Measurements from ENCODE around the gene SYTL5.
A peak's percentile ranks its signal among the peaks of the same experiment; 100 is the strongest.

SYTL5 gene

DNA sequence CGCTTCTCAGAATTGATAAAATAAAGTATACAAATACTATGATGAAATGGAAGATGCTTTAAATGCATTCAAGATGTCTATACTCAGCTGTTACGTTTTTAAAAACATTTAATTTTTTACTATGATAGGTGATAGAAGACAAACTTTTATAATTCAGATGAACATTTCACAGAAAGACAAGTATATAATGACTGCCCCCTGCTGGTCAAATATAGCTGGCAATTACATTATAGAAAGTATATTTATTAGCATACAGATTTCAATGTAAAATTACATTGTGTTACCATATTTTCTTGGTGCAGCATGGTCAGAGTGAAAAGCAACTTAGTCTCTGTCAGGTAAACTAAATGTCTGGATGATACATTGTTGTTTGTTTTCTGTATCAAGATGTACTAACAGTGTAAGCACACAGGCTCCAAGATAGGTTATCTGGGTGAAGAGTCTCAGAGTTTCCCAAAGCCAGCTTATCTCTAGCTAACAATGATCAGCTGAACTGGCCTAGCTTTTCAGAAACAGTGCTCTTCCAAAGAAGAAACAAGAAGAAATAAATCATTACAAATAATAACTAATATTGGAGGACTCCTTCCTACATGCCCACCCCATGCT is 160.2 kb downstream of the SYTL5 start:
- no peak overlapping the region for H3K4me3 ChIP-seq (IDR thresholded peaks at IDR 0.05; ENCODE audit: insufficient read depth, low read depth, low read length)
- no peaks in the 10 kb centered on the region for H3K27me3 ChIP-seq (ENCODE audit: insufficient read depth, low read depth)
- no peak overlapping the region for H2AFZ ChIP-seq (ENCODE audit: low read depth)
- no peak overlapping the region for H3K27ac ChIP-seq
- H3K36me3 ChIP-seq (ENCODE audit: insufficient read depth) = no peaks in the 10 kb centered on the region
- TF ChIP-seq, protein P1, sequence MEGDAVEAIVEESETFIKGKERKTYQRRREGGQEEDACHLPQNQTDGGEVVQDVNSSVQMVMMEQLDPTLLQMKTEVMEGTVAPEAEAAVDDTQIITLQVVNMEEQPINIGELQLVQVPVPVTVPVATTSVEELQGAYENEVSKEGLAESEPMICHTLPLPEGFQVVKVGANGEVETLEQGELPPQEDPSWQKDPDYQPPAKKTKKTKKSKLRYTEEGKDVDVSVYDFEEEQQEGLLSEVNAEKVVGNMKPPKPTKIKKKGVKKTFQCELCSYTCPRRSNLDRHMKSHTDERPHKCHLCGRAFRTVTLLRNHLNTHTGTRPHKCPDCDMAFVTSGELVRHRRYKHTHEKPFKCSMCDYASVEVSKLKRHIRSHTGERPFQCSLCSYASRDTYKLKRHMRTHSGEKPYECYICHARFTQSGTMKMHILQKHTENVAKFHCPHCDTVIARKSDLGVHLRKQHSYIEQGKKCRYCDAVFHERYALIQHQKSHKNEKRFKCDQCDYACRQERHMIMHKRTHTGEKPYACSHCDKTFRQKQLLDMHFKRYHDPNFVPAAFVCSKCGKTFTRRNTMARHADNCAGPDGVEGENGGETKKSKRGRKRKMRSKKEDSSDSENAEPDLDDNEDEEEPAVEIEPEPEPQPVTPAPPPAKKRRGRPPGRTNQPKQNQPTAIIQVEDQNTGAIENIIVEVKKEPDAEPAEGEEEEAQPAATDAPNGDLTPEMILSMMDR (conservative IDR thresholded peaks at IDR 0.05; ENCODE audit: low read depth, low read length) = peak; percentile 74
- no peaks in the 10 kb centered on the region for H4K20me1 ChIP-seq (ENCODE audit: insufficient read depth)
- H3K9ac ChIP-seq = no peak overlapping the region
- no peak overlapping the region for H3K4me2 ChIP-seq
- no peaks in the 10 kb centered on the region for H3K4me1 ChIP-seq (ENCODE audit: low read depth, poor library complexity, severe bottlenecking)
- H3K79me2 ChIP-seq (ENCODE audit: insufficient read depth, low read depth) = no peaks in the 10 kb centered on the region

DNA sequence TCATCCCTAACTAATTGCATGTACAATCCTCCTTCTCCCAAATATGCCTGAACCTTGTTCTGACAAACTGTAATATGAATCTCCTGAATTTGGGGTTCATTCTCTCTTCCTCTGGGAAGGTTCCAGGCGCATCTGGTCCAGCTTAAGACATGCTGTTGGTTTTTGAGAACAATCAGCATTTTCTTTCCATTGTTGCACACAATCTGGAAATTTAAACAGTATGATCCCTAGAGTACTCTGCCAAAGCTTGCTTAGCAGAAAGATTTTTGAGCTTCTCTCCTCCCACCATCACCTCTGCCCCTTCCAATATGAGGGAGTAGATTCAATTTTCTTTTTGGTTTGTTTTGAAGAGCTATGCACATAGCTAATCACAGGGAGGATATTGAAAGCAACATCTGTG is 164.2 kb downstream of the SYTL5 start:
- H3K4me1 ChIP-seq (ENCODE audit: low read depth, poor library complexity, severe bottlenecking) = no peaks in the 10 kb centered on the region
- no peak overlapping the region for H3K4me3 ChIP-seq (IDR thresholded peaks at IDR 0.05; ENCODE audit: insufficient read depth, low read depth, low read length)
- TF ChIP-seq, protein P1 (conservative IDR thresholded peaks at IDR 0.05; ENCODE audit: low read depth, low read length) = no peak
- H3K36me3 ChIP-seq (ENCODE audit: insufficient read depth) = no peaks in the 10 kb centered on the region
- no peaks in the 10 kb centered on the region for H3K27me3 ChIP-seq (ENCODE audit: insufficient read depth, low read depth)
- H3K27ac ChIP-seq = no peak overlapping the region
- no peaks in the 10 kb centered on the region for H3K79me2 ChIP-seq (ENCODE audit: insufficient read depth, low read depth)
- no peak overlapping the region for H3K4me2 ChIP-seq
- H3K9ac ChIP-seq = no peak overlapping the region
- H2AFZ ChIP-seq (ENCODE audit: low read depth) = no peak overlapping the region
- H4K20me1 ChIP-seq (ENCODE audit: insufficient read depth) = no peaks in the 10 kb centered on the region

DNA sequence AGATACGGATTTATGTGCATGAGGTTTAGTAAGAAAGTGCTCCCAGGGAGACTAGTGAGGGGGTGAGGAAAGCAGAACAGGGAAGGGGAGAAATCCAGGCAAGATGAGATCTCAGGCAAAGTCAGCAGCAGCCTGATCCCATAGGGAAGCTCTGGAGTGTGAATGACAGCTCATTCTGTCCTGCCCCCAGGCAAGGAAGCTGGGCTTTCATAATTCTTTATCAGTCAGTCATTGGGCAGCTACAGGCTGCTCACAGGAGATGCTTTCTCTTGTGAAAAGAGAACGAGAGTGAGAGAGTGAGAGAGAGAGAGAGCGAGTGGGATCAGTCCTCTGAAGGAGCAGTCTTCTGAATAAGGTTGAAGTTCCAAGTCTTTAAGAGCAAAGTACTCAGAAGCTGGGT is 166.2 kb downstream of the SYTL5 start:
- Histone ChIP-seq H3K36me3 (ENCODE audit: insufficient read depth) (no peaks in the 10 kb centered on the region), H2AFZ (ENCODE audit: low read depth) (no peak overlapping the region), H3K4me1 (ENCODE audit: low read depth, poor library complexity, severe bottlenecking) (no peaks in the 10 kb centered on the region), H4K20me1 (ENCODE audit: insufficient read depth) (no peaks in the 10 kb centered on the region), H3K79me2 (ENCODE audit: insufficient read depth, low read depth) (no peaks in the 10 kb centered on the region), H3K27ac (no peak overlapping the region), H3K9ac (no peak overlapping the region), H3K4me2 (no peak overlapping the region), H3K4me3 (IDR thresholded peaks at IDR 0.05; ENCODE audit: insufficient read depth, low read depth, low read length) (no peak overlapping the region), H3K27me3 (ENCODE audit: insufficient read depth, low read depth) (no peaks in the 10 kb centered on the region)
- TF ChIP-seq, protein P1 (conservative IDR thresholded peaks at IDR 0.05; ENCODE audit: low read depth, low read length) = no peak

DNA sequence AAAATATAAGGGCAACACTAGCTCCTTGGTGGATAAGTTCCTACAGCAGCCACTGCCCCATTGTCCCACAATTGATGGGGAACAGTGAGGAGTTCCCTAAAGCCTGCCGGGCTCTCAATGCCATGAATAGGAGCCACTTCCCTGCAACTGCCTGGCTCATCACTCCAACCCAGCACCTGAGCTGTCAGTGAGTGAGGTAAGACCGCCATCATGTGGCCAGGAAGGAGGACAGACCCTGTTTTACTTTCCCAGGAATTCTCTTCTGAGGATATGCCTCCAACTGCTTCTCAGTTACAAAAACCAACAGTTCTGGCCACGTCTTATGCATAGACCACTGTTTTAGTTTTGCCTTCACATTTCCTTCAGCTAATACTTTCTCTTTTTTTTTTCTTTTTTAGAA is 168.8 kb downstream of the SYTL5 start:
- H3K79me2 ChIP-seq (ENCODE audit: insufficient read depth, low read depth) = no peaks in the 10 kb centered on the region
- H3K27ac ChIP-seq = no peak overlapping the region
- H3K27me3 ChIP-seq (ENCODE audit: insufficient read depth, low read depth) = no peaks in the 10 kb centered on the region
- H3K4me3 ChIP-seq (IDR thresholded peaks at IDR 0.05; ENCODE audit: insufficient read depth, low read depth, low read length) = no peak overlapping the region
- no peak overlapping the region for H2AFZ ChIP-seq (ENCODE audit: low read depth)
- no peak overlapping the region for H3K9ac ChIP-seq
- no peak overlapping the region for H3K4me2 ChIP-seq
- no peaks in the 10 kb centered on the region for H3K36me3 ChIP-seq (ENCODE audit: insufficient read depth)
- TF ChIP-seq, protein P1 (conservative IDR thresholded peaks at IDR 0.05; ENCODE audit: low read depth, low read length) = peak; percentile 66
- H4K20me1 ChIP-seq (ENCODE audit: insufficient read depth) = no peaks in the 10 kb centered on the region
- no peaks in the 10 kb centered on the region for H3K4me1 ChIP-seq (ENCODE audit: low read depth, poor library complexity, severe bottlenecking)

All from KMS-11 (cell line).